ENCODE data around the gene C17orf78.

C17orf78 gene

DNA sequence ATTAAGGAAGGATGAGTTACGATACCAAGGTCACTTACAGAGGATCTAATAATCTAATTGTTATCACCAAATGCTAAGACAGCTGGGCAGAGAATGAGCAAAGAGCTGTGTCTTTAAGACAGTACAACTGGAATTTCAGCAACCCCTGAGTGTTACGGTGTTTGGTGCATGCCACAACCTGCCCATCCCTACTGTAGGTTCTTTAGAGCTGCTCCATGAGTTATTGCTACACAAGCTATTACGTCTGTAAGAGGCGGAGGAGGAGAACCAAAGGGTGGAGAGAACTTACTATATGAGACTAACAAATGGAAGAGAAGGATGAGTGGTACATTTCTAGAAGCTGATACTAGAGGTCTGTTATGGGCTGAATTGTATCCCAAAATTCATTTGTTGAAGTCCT, 14.2 kb upstream of the C17orf78 start:
- TF ChIP-seq, protein P1, sequence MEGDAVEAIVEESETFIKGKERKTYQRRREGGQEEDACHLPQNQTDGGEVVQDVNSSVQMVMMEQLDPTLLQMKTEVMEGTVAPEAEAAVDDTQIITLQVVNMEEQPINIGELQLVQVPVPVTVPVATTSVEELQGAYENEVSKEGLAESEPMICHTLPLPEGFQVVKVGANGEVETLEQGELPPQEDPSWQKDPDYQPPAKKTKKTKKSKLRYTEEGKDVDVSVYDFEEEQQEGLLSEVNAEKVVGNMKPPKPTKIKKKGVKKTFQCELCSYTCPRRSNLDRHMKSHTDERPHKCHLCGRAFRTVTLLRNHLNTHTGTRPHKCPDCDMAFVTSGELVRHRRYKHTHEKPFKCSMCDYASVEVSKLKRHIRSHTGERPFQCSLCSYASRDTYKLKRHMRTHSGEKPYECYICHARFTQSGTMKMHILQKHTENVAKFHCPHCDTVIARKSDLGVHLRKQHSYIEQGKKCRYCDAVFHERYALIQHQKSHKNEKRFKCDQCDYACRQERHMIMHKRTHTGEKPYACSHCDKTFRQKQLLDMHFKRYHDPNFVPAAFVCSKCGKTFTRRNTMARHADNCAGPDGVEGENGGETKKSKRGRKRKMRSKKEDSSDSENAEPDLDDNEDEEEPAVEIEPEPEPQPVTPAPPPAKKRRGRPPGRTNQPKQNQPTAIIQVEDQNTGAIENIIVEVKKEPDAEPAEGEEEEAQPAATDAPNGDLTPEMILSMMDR (conservative IDR thresholded peaks at IDR 0.05; ENCODE audit: low read depth, low read length): no peak
- peaks cover 10% of the 10 kb centered on the region; the same call in 1 of the 2 replicates for H4K20me1 ChIP-seq (ENCODE audit: insufficient read depth)
- no peaks in the 10 kb centered on the region for H3K36me3 ChIP-seq (ENCODE audit: insufficient read depth)
- H3K79me2 ChIP-seq (ENCODE audit: insufficient read depth, low read depth): peaks cover 22% of the 10 kb centered on the region
- H3K9ac ChIP-seq: no peak overlapping the region
- H3K4me2 ChIP-seq: no peak overlapping the region
- H3K27me3 ChIP-seq (ENCODE audit: insufficient read depth, low read depth): no peaks in the 10 kb centered on the region
- no peak overlapping the region for H2AFZ ChIP-seq (ENCODE audit: low read depth)
- no peak overlapping the region for H3K27ac ChIP-seq
- no peak overlapping the region for H3K4me3 ChIP-seq (IDR thresholded peaks at IDR 0.05; ENCODE audit: insufficient read depth, low read depth, low read length)
- peaks cover 21% of the 10 kb centered on the region for H3K4me1 ChIP-seq (ENCODE audit: low read depth, poor library complexity, severe bottlenecking)

DNA sequence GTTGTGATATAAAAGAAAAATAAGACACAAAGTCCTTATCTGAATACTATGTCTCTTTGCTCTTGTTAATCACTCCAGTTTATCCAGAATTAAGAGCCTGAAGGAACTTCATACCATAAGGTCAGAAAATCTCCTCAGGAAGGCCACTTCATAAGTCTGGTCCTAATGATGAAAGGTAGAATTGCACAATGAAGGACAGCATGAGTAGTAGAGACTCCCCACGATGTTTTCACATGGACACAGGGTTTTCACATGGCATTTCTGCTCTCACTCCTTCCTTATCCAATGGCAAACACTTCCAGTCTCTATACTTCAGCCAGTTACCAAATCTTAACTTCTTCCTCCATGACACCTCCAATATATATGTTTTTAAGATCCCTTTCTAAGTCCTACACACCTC, 10.2 kb upstream of the C17orf78 start:
- H3K4me1 ChIP-seq (ENCODE audit: low read depth, poor library complexity, severe bottlenecking): no peaks in the 10 kb centered on the region
- H3K79me2 ChIP-seq (ENCODE audit: insufficient read depth, low read depth): no peaks in the 10 kb centered on the region
- no peak overlapping the region for H3K27ac ChIP-seq
- H3K36me3 ChIP-seq (ENCODE audit: insufficient read depth): no peaks in the 10 kb centered on the region
- TF ChIP-seq, protein P1 (conservative IDR thresholded peaks at IDR 0.05; ENCODE audit: low read depth, low read length): no peak
- H3K27me3 ChIP-seq (ENCODE audit: insufficient read depth, low read depth): no peaks in the 10 kb centered on the region
- no peak overlapping the region for H3K4me3 ChIP-seq (IDR thresholded peaks at IDR 0.05; ENCODE audit: insufficient read depth, low read depth, low read length)
- no peaks in the 10 kb centered on the region for H4K20me1 ChIP-seq (ENCODE audit: insufficient read depth)
- H2AFZ ChIP-seq (ENCODE audit: low read depth): no peak overlapping the region
- H3K4me2 ChIP-seq: no peak overlapping the region
- no peak overlapping the region for H3K9ac ChIP-seq

GRCh38 chr17:37368577-37368976, 7.2 kb upstream of the C17orf78 start:
- Histone ChIP-seq H3K4me2 (no peak overlapping the region), H3K9ac (no peak overlapping the region), H2AFZ (ENCODE audit: low read depth) (no peak overlapping the region), H3K36me3 (ENCODE audit: insufficient read depth) (no peaks in the 10 kb centered on the region), H3K27me3 (ENCODE audit: insufficient read depth, low read depth) (no peaks in the 10 kb centered on the region), H3K4me1 (ENCODE audit: low read depth, poor library complexity, severe bottlenecking) (no peaks in the 10 kb centered on the region), H3K79me2 (ENCODE audit: insufficient read depth, low read depth) (no peaks in the 10 kb centered on the region), H3K4me3 (IDR thresholded peaks at IDR 0.05; ENCODE audit: insufficient read depth, low read depth, low read length) (no peak overlapping the region), H3K27ac (no peak overlapping the region), H4K20me1 (ENCODE audit: insufficient read depth) (no peaks in the 10 kb centered on the region)
- TF ChIP-seq, protein P1 (conservative IDR thresholded peaks at IDR 0.05; ENCODE audit: low read depth, low read length): no peak

GRCh38 chr17:37373530-37374159, 2.1 kb upstream of the C17orf78 start:
- Histone ChIP-seq H3K27me3 (ENCODE audit: insufficient read depth, low read depth) (no peaks in the 10 kb centered on the region), H3K4me3 (IDR thresholded peaks at IDR 0.05; ENCODE audit: insufficient read depth, low read depth, low read length) (no peak overlapping the region), H3K9ac (no peak overlapping the region), H3K36me3 (ENCODE audit: insufficient read depth) (no peaks in the 10 kb centered on the region), H2AFZ (ENCODE audit: low read depth) (peak overlapping the region; percentile 52; the same call in 1 of the 2 replicates), H3K4me1 (ENCODE audit: low read depth, poor library complexity, severe bottlenecking) (no peaks in the 10 kb centered on the region), H4K20me1 (ENCODE audit: insufficient read depth) (no peaks in the 10 kb centered on the region), H3K27ac (no peak overlapping the region), H3K4me2 (no peak overlapping the region), H3K79me2 (ENCODE audit: insufficient read depth, low read depth) (no peaks in the 10 kb centered on the region)
- TF ChIP-seq, protein P1 (conservative IDR thresholded peaks at IDR 0.05; ENCODE audit: low read depth, low read length): peak; percentile 97
